GM19023 (cell line): ENCODE measurements around the gene H2BK1.

Source experiments
- ATAC-seq: cut with Tn5 transposase; IDR thresholded peaks from one replicate; pipeline ENCODE4 v1.9.1; 2021; ENCODE audit warnings: mild to moderate bottlenecking, moderate library complexity; ENCODE audit not compliant: unreplicated experiment

The H2BK1 gene

GRCh38 chr7:151210087-151210854, at the start of gene H2BK1:
Gene H2BK1 (minus strand): TSS chr7:151210488. CDS start chr7:151210318, 170 bp downstream.
- ATAC-seq, result no peak

GRCh38 chr7:151257990-151258389, 47.7 kb upstream of the H2BK1 start:
- ATAC-seq, result no peak

GRCh38 chr7:151256410-151257045, 46.2 kb upstream of the H2BK1 start:
- ATAC-seq, result no peak

GRCh38 chr7:151255390-151255789, 45.1 kb upstream of the H2BK1 start:
- ATAC-seq, result no peak

- no peak for ATAC-seq
Observed at GRCh38 chr7:151254851-151255250, 44.6 kb upstream of the H2BK1 start.

- ATAC-seq, result no peak
Observed at GRCh38 chr7:151254316-151254715, 44.0 kb upstream of the H2BK1 start.

GRCh38 chr7:151252961-151253711, 42.8 kb upstream of the H2BK1 start:
- ATAC-seq, result no peak

- no peak for ATAC-seq
Observed at GRCh38 chr7:151252561-151252835, 42.2 kb upstream of the H2BK1 start.

GRCh38 chr7:151251689-151252560, 41.6 kb upstream of the H2BK1 start:
- no peak for ATAC-seq

- no peak for ATAC-seq
Observed at GRCh38 chr7:151251328-151251688, 41.0 kb upstream of the H2BK1 start.

GRCh38 chr7:151250181-151251132, 40.2 kb upstream of the H2BK1 start:
- no peak for ATAC-seq

- ATAC-seq, result no peak
Observed at GRCh38 chr7:151249732-151250072, 39.4 kb upstream of the H2BK1 start.

GRCh38 chr7:151249034-151249731, 38.9 kb upstream of the H2BK1 start:
- ATAC-seq, result no peak

- ATAC-seq, result no peak
Observed at GRCh38 chr7:151248346-151249033, 38.2 kb upstream of the H2BK1 start, which contains the start of gene SMARCD3. Gene SMARCD3 (minus strand): TSS chr7:151248694. CDS start chr7:151248562, 132 bp downstream.

- no peak for ATAC-seq
Observed at GRCh38 chr7:151247611-151248345, 37.5 kb upstream of the H2BK1 start.

GRCh38 chr7:151246851-151247580, 36.7 kb upstream of the H2BK1 start:
- no peak for ATAC-seq

- no peak for ATAC-seq
Observed at GRCh38 chr7:151246102-151246850, 36.0 kb upstream of the H2BK1 start.
